Fibroblast of lung (primary cell): Measurements from ENCODE around the gene INMT. TPM values are rescaled to one million over a fixed set of nuclear protein-coding genes. Genes with fewer than 3 reads are reported as not detected.
A peak's percentile ranks its signal among the peaks of the same experiment; 100 is the strongest.

ENCODE experiments used
- DNase-seq, 2 donors: peaks; one replicate each; pipeline versions ENCODE4 v3.0.0 to v3.0.0-alpha.2; 2010; ENCODE audit warnings: low read depth in 2 of 2
- H2AFZ ChIP-seq: 2 replicates; pipeline ENCODE4 v1.5.1; 2012; ENCODE audit warnings: low read length, control low read depth, inconsistent platforms
- H3K27ac ChIP-seq: 2 replicates; pipeline ENCODE4 v1.5.1; 2011; ENCODE audit warnings: low read length, control low read depth; ENCODE audit not compliant: insufficient read depth
- H3K27me3 ChIP-seq: 2 replicates; pipeline ENCODE4 v1.5.1; 2011; ENCODE audit warnings: mild to moderate bottlenecking, low read length; ENCODE audit not compliant: control insufficient read depth, insufficient read depth
- H3K36me3 ChIP-seq: 2 replicates; pipeline ENCODE4 v1.5.1; 2011; ENCODE audit warnings: low read length; ENCODE audit not compliant: control insufficient read depth, insufficient read depth
- H3K4me1 ChIP-seq: 2 replicates; pipeline ENCODE4 v1.5.1; 2011; ENCODE audit warnings: low read length; ENCODE audit not compliant: control insufficient read depth, insufficient read depth; ENCODE audit errors: extremely low read depth
- H3K4me2 ChIP-seq: 2 replicates; pipeline ENCODE4 v1.5.1; 2011; ENCODE audit warnings: low read length, control low read depth; ENCODE audit not compliant: insufficient read depth; ENCODE audit errors: extremely low read depth
- H3K4me3 ChIP-seq, 4 experiments: fragments of 200-600 bp in 1 of 4; sonication (generic) in 1 of 4; replicated peaks in 1 of 4; 2 replicates each; pipeline ENCODE4 v1.5.1; 2011 to 2016; ENCODE audit warnings: low read length in 4 of 4, low read depth in 3 of 4, mild to moderate bottlenecking in 3 of 4, control low read depth in 2 of 4, inconsistent platforms in 1 of 4, mixed read lengths in 1 of 4; ENCODE audit not compliant: insufficient read depth in 1 of 4; ENCODE audit errors: control extremely low read depth in 1 of 4
- H3K79me2 ChIP-seq: 2 replicates; pipeline ENCODE4 v1.5.1; 2012; ENCODE audit warnings: mild to moderate bottlenecking, low read length, inconsistent platforms; ENCODE audit not compliant: control insufficient read depth, insufficient read depth
- H3K9ac ChIP-seq: 2 replicates; pipeline ENCODE4 v1.5.1; 2011; ENCODE audit warnings: mild to moderate bottlenecking, low read length, control low read depth; ENCODE audit not compliant: insufficient read depth
- H3K9me3 ChIP-seq: 2 replicates; pipeline ENCODE4 v1.5.1; 2012; ENCODE audit warnings: low read depth, low read length; ENCODE audit not compliant: control insufficient read depth, insufficient read depth
- H4K20me1 ChIP-seq: 2 replicates; pipeline ENCODE4 v1.5.1; 2011; ENCODE audit warnings: low read length; ENCODE audit not compliant: control insufficient read depth, insufficient read depth; ENCODE audit errors: extremely low read depth
- CTCF ChIP-seq, 2 donors: IDR thresholded peaks in 1 of 2; conservative IDR thresholded peaks in 1 of 2; 1 replicate in 1 of 2; 2 replicates in 1 of 2; pipeline ENCODE4 v1.5.1; 2011 to 2012; ENCODE audit warnings: low read length in 2 of 2, control low read depth in 1 of 2, inconsistent platforms in 1 of 2, low read depth in 1 of 2, mild to moderate bottlenecking in 1 of 2
- EZH2 ChIP-seq: IDR thresholded peaks from 2 replicates; pipeline ENCODE4 v1.5.1; 2012; ENCODE audit warnings: low read length, control low read depth, mild to moderate bottlenecking; ENCODE audit errors: missing control alignments
- polyA plus RNA-seq, 2 donors: library from polyadenylated mRNA; depleted of rRNA in 1 of 2; stranded (reverse) in 1 of 2; unstranded in 1 of 2; fragments of >200 nt; gene quantifications; 2 replicates each; pipeline ENCODE4 v1.2.1, GENCODE V29; 2011 to 2012; ENCODE audit warnings: missing spikeins in 1 of 2
- total RNA-seq: library from RNA; depleted of rRNA; stranded (reverse); fragments of >200 nt; gene quantifications from 2 replicates; pipeline ENCODE4 v1.2.1, GENCODE V29; 2014

INMT gene
- total and polyA plus RNA-seq, 2 donors (not counting 1 experiment from before 2014, with no cell fraction given) = 75.8 to 237 TPM

- no peak overlapping the region for H3K4me2 ChIP-seq
- no peak overlapping the region for H3K9ac ChIP-seq
- TF ChIP-seq EZH2 = no peak
- no peak for TF ChIP-seq CTCF (conservative IDR thresholded peaks at IDR 0.05 in 1 of 2, IDR thresholded peaks at IDR 0.05 in 1 of 2; ENCODE audit: low read depth in 1 of 2, low read length in 2 of 2)
- no peak overlapping the region for H2AFZ ChIP-seq
- H3K9me3 ChIP-seq = no peaks in the 10 kb centered on the region
- H3K27ac ChIP-seq = peak overlapping the region; percentile 22
- no peak for DNase-seq
- no peaks in the 10 kb centered on the region for H3K79me2 ChIP-seq
- no peaks in the 10 kb centered on the region for H3K27me3 ChIP-seq
- no peak overlapping the region for H3K4me3 ChIP-seq
- peaks cover 8% of the 10 kb centered on the region for H3K4me1 ChIP-seq
- H4K20me1 ChIP-seq = no peaks in the 10 kb centered on the region
- H3K36me3 ChIP-seq = peaks cover 5% of the 10 kb centered on the region
Measured at GRCh38 chr7:30788640-30789333, 36.9 kb downstream of the INMT start.

DNA sequence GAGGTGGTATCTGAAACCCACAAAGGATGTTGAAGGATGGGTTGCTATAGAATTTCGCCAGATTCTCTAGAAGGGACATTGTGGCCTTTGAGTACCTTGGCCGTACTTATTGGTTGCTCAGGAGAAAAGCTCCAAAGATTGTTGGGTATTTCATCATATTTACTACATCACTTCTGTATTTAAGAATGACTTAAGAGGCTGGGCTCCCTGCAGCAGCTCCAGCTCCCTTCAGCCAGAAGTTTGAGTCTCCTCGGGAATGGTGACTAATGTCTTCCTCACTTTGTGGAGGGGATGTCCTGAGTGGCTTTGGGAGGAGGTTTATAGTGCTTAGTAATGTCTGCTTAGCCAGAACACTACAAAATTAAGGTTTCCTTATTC lies 37.4 kb downstream of the INMT start:
- Histone ChIP-seq H3K4me3 (no peak overlapping the region), H4K20me1 (no peaks in the 10 kb centered on the region), H2AFZ (no peak overlapping the region), H3K27me3 (no peaks in the 10 kb centered on the region), H3K79me2 (no peaks in the 10 kb centered on the region), H3K9me3 (no peaks in the 10 kb centered on the region), H3K9ac (no peak overlapping the region), H3K4me2 (no peak overlapping the region), H3K4me1 (peaks cover 8% of the 10 kb centered on the region), H3K36me3 (peaks cover 5% of the 10 kb centered on the region), H3K27ac (peak overlapping the region; percentile 22)
- TF ChIP-seq EZH2 (no peak), CTCF (conservative IDR thresholded peaks at IDR 0.05 in 1 of 2, IDR thresholded peaks at IDR 0.05 in 1 of 2; ENCODE audit: low read depth in 1 of 2, low read length in 2 of 2) (no peak)
- DNase-seq = peak; percentile 82 to 83

DNA sequence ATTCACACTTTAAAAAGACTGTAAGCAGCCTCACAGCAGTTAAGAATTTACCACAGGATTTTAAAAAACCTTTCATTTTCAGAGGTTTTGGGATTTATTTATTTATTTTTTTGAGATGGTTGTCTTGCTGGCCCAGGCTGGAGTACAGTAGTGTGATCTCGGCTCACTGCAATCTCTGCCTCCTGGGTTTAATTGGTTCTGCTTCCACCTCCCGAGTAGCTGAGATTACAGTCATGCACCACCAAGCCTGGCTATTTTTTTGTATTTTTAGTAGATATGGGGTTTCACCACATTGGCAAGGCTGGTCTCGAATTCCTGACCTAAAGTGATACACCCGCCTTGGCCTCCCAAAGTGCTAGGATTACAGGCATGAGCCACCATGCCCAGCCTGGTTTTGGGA lies 38.4 kb downstream of the INMT start:
- H3K4me3 ChIP-seq = no peak overlapping the region
- peak in 1 of 2 donors; percentile 20 for DNase-seq
- H2AFZ ChIP-seq = no peak overlapping the region
- H3K79me2 ChIP-seq = no peaks in the 10 kb centered on the region
- no peak overlapping the region for H3K9ac ChIP-seq
- H3K27ac ChIP-seq = no peak overlapping the region
- H4K20me1 ChIP-seq = no peaks in the 10 kb centered on the region
- no peak overlapping the region for H3K4me2 ChIP-seq
- peaks cover 16% of the 10 kb centered on the region for H3K4me1 ChIP-seq
- no peaks in the 10 kb centered on the region for H3K27me3 ChIP-seq
- no peak for TF ChIP-seq EZH2
- H3K36me3 ChIP-seq = peaks cover 5% of the 10 kb centered on the region
- H3K9me3 ChIP-seq = no peaks in the 10 kb centered on the region
